GM12873 (cell line): ENCODE measurements around the gene CREB1.

Experiments
- TF ChIP-seq, protein P1 (sequence below): IDR thresholded peaks from 2 replicates; pipeline ENCODE4 v1.5.1; 2012; ENCODE audit warnings: low read depth, mild to moderate bottlenecking, moderate library complexity, low read length, control low read depth; ENCODE audit not compliant: insufficient read depth; ENCODE audit errors: missing control alignments

Gene CREB1

DNA sequence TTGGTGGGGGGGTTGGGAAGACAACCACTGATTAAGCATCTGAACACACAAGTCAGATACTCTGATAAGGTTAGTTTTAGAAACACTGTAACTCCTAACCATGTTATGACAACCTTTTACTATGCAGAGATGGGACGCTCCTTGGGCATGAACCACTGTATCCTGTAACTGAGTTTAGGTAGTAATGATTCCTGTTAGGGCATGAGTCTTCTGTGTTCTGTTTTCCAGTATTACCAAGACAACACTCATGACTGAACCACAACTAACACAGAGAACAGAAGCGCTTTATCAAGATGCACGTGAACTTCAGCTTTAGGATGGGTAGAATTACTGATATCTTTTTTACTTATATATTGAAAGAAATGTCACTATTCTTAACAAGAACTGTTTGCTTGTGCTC is 14.1 kb upstream of the CREB1 start:
- TF ChIP-seq, protein P1, sequence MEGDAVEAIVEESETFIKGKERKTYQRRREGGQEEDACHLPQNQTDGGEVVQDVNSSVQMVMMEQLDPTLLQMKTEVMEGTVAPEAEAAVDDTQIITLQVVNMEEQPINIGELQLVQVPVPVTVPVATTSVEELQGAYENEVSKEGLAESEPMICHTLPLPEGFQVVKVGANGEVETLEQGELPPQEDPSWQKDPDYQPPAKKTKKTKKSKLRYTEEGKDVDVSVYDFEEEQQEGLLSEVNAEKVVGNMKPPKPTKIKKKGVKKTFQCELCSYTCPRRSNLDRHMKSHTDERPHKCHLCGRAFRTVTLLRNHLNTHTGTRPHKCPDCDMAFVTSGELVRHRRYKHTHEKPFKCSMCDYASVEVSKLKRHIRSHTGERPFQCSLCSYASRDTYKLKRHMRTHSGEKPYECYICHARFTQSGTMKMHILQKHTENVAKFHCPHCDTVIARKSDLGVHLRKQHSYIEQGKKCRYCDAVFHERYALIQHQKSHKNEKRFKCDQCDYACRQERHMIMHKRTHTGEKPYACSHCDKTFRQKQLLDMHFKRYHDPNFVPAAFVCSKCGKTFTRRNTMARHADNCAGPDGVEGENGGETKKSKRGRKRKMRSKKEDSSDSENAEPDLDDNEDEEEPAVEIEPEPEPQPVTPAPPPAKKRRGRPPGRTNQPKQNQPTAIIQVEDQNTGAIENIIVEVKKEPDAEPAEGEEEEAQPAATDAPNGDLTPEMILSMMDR: no peak

DNA sequence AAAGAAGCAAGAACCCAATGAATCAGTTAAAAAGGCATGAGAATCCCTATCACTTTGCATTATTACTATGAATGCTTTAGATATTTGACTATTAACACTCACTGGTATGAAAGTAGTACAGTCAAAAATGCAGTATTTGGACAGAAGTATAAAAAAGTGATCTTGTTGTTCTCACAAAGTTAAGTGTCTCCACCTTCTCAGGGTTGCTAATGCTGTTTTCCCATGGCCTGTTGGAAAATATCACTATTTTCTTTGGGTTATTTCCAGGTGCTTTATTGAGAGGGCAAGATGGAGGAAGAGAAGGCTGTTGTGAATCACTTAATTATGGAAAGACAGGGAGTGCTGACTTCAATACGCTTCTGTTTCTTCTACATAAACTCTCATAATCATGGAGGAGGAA is 13.6 kb upstream of the CREB1 start:
- TF ChIP-seq, protein P1: no peak

DNA sequence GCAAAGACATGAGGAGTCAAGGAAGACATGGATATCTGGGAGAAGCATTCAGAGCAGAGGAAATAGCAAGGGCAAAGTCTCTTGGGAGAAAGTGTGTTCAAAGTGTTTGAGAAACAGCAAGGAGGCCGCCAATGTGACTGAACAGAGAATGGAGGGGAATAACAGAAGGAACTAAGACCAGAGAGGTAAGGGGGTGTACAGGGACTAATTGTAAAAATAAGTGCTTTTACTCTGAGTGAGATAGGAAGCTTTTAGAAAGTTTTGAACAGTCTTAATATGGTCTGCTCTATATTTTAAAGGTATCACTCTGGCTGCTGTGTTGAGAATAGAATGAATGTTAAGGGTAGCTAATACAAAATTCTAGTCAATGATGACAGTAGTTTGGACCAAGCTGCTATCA is 6.8 kb upstream of the CREB1 start:
- TF ChIP-seq, protein P1: no peak

DNA sequence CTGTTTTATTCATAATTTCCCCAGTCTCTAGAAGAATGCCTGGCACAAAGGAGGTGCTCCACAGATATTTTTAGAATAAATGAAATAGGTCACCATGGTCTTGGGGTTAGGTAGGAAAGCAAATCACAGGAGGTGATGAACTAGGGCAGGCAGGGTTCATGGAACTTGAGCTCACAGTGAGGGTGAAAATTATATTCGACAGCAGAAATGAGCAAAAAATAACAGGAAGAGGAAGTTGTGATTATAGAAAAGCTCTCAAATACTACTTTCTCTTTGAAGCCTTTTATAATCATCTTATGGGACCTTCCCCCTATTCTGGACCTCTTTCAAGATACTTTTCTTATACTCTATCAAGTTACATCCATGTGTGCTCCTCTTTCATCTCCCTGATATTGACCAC is 4.5 kb upstream of the CREB1 start:
- TF ChIP-seq, protein P1: no peak

DNA sequence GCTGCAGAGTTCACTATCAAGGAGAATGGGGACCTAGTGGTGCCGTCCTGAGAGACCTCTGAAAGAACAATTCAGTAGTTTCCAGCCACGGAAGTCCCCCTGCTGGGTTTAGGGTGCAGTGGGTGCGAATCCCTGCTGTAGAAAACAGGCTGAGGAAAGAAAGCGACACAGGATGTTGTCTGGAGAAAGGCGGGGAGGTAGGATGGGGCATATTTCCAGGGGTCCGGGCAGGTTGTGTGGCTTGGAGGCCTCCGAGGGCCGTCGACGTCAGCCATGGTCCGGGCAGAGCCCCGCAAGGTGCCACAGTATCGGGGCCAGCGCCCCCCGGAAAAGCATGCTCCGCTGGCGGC is 807 bp upstream of the CREB1 start:
- TF ChIP-seq, protein P1: peak; percentile 12

DNA sequence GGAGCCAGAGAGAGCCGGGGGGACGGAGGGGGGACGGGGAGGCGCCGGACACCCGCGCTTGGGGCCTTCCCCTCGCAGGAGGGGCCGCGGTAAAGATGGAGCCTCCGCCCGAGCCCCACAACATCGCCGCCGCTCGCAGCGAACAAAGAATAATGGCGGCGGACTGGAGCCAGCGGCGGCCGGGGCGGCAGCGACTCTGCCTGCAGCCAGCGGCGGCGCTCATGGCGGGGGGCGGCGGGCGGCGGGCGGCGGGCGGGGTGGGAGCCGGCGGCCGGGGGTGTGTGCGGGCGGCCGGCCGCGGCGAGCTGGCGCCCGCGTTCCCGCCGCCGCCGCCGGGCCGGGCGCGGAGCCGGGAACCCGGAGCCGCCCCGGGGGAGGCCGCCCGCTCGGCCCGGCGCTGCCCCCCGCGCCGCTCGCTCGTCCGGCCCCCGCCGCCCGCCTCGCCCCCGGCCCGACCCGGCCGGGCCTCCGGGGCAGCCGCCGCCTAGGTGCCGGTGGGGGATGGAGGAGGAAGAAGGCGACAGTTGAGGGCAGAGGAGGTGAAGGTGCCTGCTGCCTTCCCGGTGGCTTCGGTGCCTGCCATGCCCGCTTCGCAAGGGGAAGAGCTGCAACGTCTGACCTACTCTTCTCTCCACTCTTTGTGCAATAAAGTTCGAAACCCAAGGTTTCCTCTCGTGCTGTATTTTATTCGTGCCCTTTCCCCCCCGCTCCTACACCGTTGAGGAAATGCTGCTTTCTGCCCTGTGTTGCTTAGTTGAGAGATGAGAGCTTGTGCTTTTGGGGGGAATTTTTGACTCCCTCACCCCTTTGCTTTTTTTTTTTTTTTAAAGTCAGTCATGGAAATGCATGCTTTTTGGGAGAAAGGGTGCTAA is 634 bp downstream of the CREB1 start:
- TF ChIP-seq, protein P1: no peak

DNA sequence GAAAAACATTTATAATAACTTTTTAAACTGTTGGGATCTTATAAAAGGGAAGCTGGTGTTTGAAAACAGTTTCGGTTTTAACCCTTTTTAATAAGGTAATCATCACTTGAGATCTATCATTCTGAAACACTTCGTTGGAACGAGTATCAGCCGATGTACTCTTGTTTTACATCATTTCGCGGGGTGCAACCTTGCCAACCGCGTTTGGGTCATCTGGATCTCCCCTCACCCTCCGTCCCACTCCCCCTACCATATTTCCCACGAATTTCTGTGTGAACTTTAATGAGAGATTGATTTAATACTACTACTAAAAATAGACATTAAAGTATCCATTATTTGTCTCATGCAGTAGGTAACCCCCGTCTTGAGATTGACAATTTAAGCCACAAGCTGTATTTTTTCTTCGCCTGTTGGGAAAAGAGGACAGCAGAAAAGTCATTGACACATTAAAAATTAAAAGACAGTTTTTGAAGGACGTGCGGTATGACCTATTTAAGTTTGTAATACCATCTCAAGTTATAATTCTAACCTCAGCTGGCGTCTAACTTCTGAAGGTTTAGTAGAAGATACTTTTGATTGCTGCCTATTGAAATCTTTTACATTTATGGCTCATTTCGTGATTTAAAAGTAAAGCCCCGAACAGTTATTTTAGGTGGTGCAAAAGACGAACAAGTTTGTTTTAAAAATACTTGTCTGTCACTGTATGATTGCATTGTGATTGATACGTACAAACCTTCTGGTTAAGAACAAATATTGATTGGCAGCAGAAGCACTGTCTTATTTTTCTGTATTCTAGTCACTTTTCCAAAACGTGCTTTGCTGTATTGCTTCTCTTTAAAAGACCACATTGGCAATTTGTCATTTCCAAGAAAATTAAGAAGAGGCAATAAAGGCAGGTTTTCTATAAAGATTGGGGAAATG is 1.5 kb downstream of the CREB1 start:
- TF ChIP-seq, protein P1: no peak
